ENCODE results near the gene ETV3L. TPM values are rescaled to one million over a fixed set of nuclear protein-coding genes. Genes with fewer than 3 reads are reported as not detected.
"Not testable (repeated sequence)": the region's sequence is repeated elsewhere in the genome, so short reads cannot be mapped to it uniquely, and the experiment has no call there.

ETV3L gene
- total RNA-seq, 1 experiment from 2014 or later: not detected

- DNase-seq (ENCODE audit: low read depth, low spot score) (no peak), ATAC-seq (no peak)
- Histone ChIP-seq H2AFZ (ENCODE audit: low read depth, low read length, poor library complexity, severe bottlenecking) (peak overlapping the region; percentile 19), H3K4me1 (ENCODE audit: control insufficient read depth in 1 of 2, insufficient read depth in 2 of 2, low read length in 2 of 2) (no peaks in the 10 kb centered on the region), H3K36me3 (ENCODE audit: control insufficient read depth in 1 of 2, insufficient read depth in 2 of 2, low read length in 2 of 2) (no peaks in the 10 kb centered on the region), H4K20me1 (ENCODE audit: insufficient read depth) (no peaks in the 10 kb centered on the region), H3K9me3 (ENCODE audit: control insufficient read depth in 1 of 2, insufficient read depth in 1 of 2, low read depth in 1 of 2, low read length in 2 of 2) (peaks cover 0 to 2% of the 10 kb centered on the region in 2 experiments; a peak in 2 of 4 replicates), H3K9ac (ENCODE audit: low read length) (no peak overlapping the region), H3K27ac (ENCODE audit: low read depth, low read length) (no peak overlapping the region), H3K27me3 (ENCODE audit: insufficient read depth, low read length) (no peaks in the 10 kb centered on the region), H3K79me2 (ENCODE audit: insufficient read depth, low read length) (no peaks in the 10 kb centered on the region), H3K4me3 (replicated peaks in 1 of 2; ENCODE audit: low read depth in 1 of 2, low read length in 2 of 2) (no peak overlapping the region), H3K4me2 (ENCODE audit: low read length) (no peak overlapping the region), H3K9me2 (ENCODE audit: insufficient read depth) (no peaks in the 10 kb centered on the region)
- TF ChIP-seq TCF7L2 (IDR thresholded peaks at IDR 0.05; ENCODE audit: borderline replicate concordance, extremely low read depth, insufficient read depth, insufficient read length) (no peak), REST (IDR thresholded peaks at IDR 0.05; ENCODE audit: low read depth) (no peak), CEBPB (IDR thresholded peaks at IDR 0.05; ENCODE audit: low read depth) (no peak), MAX (IDR thresholded peaks at IDR 0.05) (no peak), SP1 (IDR thresholded peaks at IDR 0.05; ENCODE audit: low read depth) (no peak), FOSL1 (IDR thresholded peaks at IDR 0.05; ENCODE audit: low read depth) (no peak), YY1 (IDR thresholded peaks at IDR 0.05; ENCODE audit: extremely low read depth, insufficient replicate concordance, low read depth, low read length) (no peak), ZFX (IDR thresholded peaks at IDR 0.05) (no peak), EZH2 (IDR thresholded peaks at IDR 0.05) (no peak), ATF3 (IDR thresholded peaks at IDR 0.05) (no peak), CTCF (IDR thresholded peaks at IDR 0.05 in 2 of 3, conservative IDR thresholded peaks at IDR 0.05 in 1 of 3; ENCODE audit: borderline replicate concordance in 1 of 3, insufficient read depth in 1 of 3, low read depth in 2 of 3, low read length in 2 of 3) (no peak), SRF (IDR thresholded peaks at IDR 0.05; ENCODE audit: low read depth) (no peak), JUND (IDR thresholded peaks at IDR 0.05) (no peak), RAD21 (IDR thresholded peaks at IDR 0.05; ENCODE audit: low read depth) (no peak), POLR2A (IDR thresholded peaks at IDR 0.05; ENCODE audit: borderline replicate concordance, extremely low read depth, insufficient read depth, insufficient read length) (no peak)
- ChIA-PET RAD21 (ENCODE audit: low non-redundant PET in 1 of 2, low total read pairs in 2 of 2, uncharacterized antibody in 2 of 2, unreplicated experiment in 2 of 2) (no interaction called here), CTCF (no interaction called here), POLR2A (no interaction called here)
- intact Hi-C loops (cut with micrococcal nuclease): no loop called here
- no TSS peak for BruUV-seq (replicated peaks)
These were observed 43.3 kb downstream of the ETV3L start for GRCh38 chr1:157056269-157056668.

- H3K9me3 ChIP-seq (ENCODE audit: control insufficient read depth in 1 of 2, insufficient read depth in 1 of 2, low read depth in 1 of 2, low read length in 2 of 2); RAD21 ChIA-PET (ENCODE audit: low non-redundant PET in 1 of 2, low total read pairs in 2 of 2, uncharacterized antibody in 2 of 2, unreplicated experiment in 2 of 2); H3K27me3 ChIP-seq (ENCODE audit: insufficient read depth, low read length); BruUV-seq (replicated peaks); H4K20me1 ChIP-seq (ENCODE audit: insufficient read depth); POLR2A ChIA-PET; CTCF ChIA-PET; H3K4me3 ChIP-seq (replicated peaks in 1 of 2; ENCODE audit: low read depth in 1 of 2, low read length in 2 of 2); H3K4me1 ChIP-seq (ENCODE audit: control insufficient read depth in 1 of 2, insufficient read depth in 2 of 2, low read length in 2 of 2); intact Hi-C loops (cut with micrococcal nuclease); H3K9ac ChIP-seq (ENCODE audit: low read length); H3K4me2 ChIP-seq (ENCODE audit: low read length); H3K36me3 ChIP-seq (ENCODE audit: control insufficient read depth in 1 of 2, insufficient read depth in 2 of 2, low read length in 2 of 2); H3K79me2 ChIP-seq (ENCODE audit: insufficient read depth, low read length); H3K9me2 ChIP-seq (ENCODE audit: insufficient read depth); H3K27ac ChIP-seq (ENCODE audit: low read depth, low read length); ATAC-seq; DNase-seq (ENCODE audit: low read depth, low spot score): not testable (repeated sequence)
- peak overlapping the region; percentile 19 for H2AFZ ChIP-seq (ENCODE audit: low read depth, low read length, poor library complexity, severe bottlenecking)
These were observed 43.9 kb downstream of the ETV3L start for GRCh38 chr1:157055729-157056128.

Data from HCT116 (cell line).